ENCODE data around the gene MEOX2. TPM values are rescaled to one million over a fixed set of nuclear protein-coding genes. Genes with fewer than 3 reads are reported as not detected.

The MEOX2 gene
- polyA plus RNA-seq, 1 of the 3 experiments (the other 2 are of a cell fraction): not detected

DNA sequence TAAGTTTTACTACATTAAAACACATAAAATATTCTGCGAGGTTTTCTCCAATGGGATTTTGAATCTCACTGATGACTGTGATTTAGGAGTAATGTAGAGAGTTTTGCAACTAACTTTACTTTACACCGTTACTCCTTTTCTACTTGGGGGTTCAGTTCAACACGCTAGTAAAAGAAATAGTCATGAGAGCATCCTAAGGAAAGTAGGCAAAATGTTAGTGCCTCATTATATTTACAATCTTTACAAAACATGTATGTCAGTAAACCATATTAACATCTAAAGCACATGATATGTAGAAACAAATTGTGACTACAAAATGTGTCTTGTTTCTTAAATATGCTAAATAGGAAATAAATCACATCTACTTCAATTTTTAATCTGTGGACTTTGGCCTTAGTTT lies 6.0 kb downstream of the MEOX2 start:
- DNase-seq: no peak
- H3K4me2 ChIP-seq: no peak overlapping the region
- H4K20me1 ChIP-seq (ENCODE audit: insufficient read depth): no peaks in the 10 kb centered on the region
- 18% methylated on average over 3 of the region's 3 CpGs for WGBS (ENCODE audit: low lambda C conversion rate)
- H3K79me2 ChIP-seq (ENCODE audit: insufficient read depth): no peaks in the 10 kb centered on the region
- 0 out of 2 replicates have a peak, but pooled peaks cover 3% of the 10 kb centered on the region for H3K9me2 ChIP-seq
- H3K9ac ChIP-seq: no peak overlapping the region
- H3K36me3 ChIP-seq (replicated peaks in 1 of 2; ENCODE audit: control insufficient read depth in 1 of 2, insufficient read depth in 2 of 2, low read length in 1 of 2): no peaks in the 10 kb centered on the region
- H3K27me3 ChIP-seq (ENCODE audit: insufficient read depth): peaks cover 11% of the 10 kb centered on the region
- no peaks in the 10 kb centered on the region for H3K4me1 ChIP-seq (ENCODE audit: control insufficient read depth in 1 of 2, insufficient read depth in 2 of 2, low read depth in 1 of 2, low read length in 1 of 2)
- H3K27ac ChIP-seq (ENCODE audit: low read depth in 2 of 2, low read length in 1 of 2): no peak overlapping the region
- POLR2A ChIA-PET: no interaction called here
- H3K4me3 ChIP-seq (ENCODE audit: low read depth in 2 of 2, low read length in 1 of 2): no peak overlapping the region
- TF ChIP-seq SMC3 (IDR thresholded peaks at IDR 0.05; ENCODE audit: low read depth, low read length): no peak
- no peak for TF ChIP-seq TAF1 (IDR thresholded peaks at IDR 0.05; ENCODE audit: borderline replicate concordance, low read depth, low read length)
- no peak for TF ChIP-seq NFIC (IDR thresholded peaks at IDR 0.05; ENCODE audit: borderline replicate concordance)
- TF ChIP-seq FOXM1 (IDR thresholded peaks at IDR 0.05; ENCODE audit: low read depth): no peak
- no peak for TF ChIP-seq NRF1 (IDR thresholded peaks at IDR 0.05; ENCODE audit: low read depth, low read length)
- TF ChIP-seq YY1 (IDR thresholded peaks at IDR 0.05; ENCODE audit: low read depth): no peak
- no peak for TF ChIP-seq RCOR1 (IDR thresholded peaks at IDR 0.05; ENCODE audit: low read length)
- TF ChIP-seq SIN3A (IDR thresholded peaks at IDR 0.05; ENCODE audit: borderline replicate concordance, low read depth, low read length): no peak
- TF ChIP-seq MXI1 (IDR thresholded peaks at IDR 0.05; ENCODE audit: low read depth, low read length): no peak
- no peak for TF ChIP-seq ELF1 (IDR thresholded peaks at IDR 0.05)
- TF ChIP-seq GABPA (IDR thresholded peaks at IDR 0.05; ENCODE audit: low read depth): no peak
- no peak for TF ChIP-seq RFX5 (IDR thresholded peaks at IDR 0.05; ENCODE audit: low read length)
- no peak for TF ChIP-seq TEAD4 (IDR thresholded peaks at IDR 0.05; ENCODE audit: borderline replicate concordance, insufficient read depth)
- no peak for TF ChIP-seq FOSL2 (IDR thresholded peaks at IDR 0.05; ENCODE audit: borderline replicate concordance, low read depth)
- CTCF ChIA-PET: no interaction called here
- H3K9me3 ChIP-seq: no peaks in the 10 kb centered on the region; the same call in 1 of the 2 replicates
- no peaks in the 10 kb centered on the region for H3F3A ChIP-seq (replicated peaks; ENCODE audit: insufficient read depth)
- no peak overlapping the region for H2AFZ ChIP-seq (ENCODE audit: low read depth)

GRCh38 chr7:15679306-15679705 lies 7.2 kb downstream of the MEOX2 start:
- TF ChIP-seq FOXM1 (IDR thresholded peaks at IDR 0.05; ENCODE audit: low read depth) (no peak), TEAD4 (IDR thresholded peaks at IDR 0.05; ENCODE audit: borderline replicate concordance, insufficient read depth) (no peak), GATA2 (CRISPR knock-in tag; IDR thresholded peaks at IDR 0.05) (no peak), POLR2AphosphoS5 (IDR thresholded peaks at IDR 0.05; ENCODE audit: low read depth, low read length) (no peak), MXI1 (IDR thresholded peaks at IDR 0.05; ENCODE audit: low read depth, low read length) (no peak), NFIC (IDR thresholded peaks at IDR 0.05; ENCODE audit: borderline replicate concordance) (no peak), RFX5 (IDR thresholded peaks at IDR 0.05; ENCODE audit: low read length) (no peak), RAD21 (IDR thresholded peaks at IDR 0.05; ENCODE audit: low read length) (no peak), RXRA (IDR thresholded peaks at IDR 0.05; ENCODE audit: borderline replicate concordance, low read depth) (no peak), EP300 (IDR thresholded peaks at IDR 0.05; ENCODE audit: borderline replicate concordance in 1 of 2, low read depth in 1 of 2, low read length in 1 of 2) (no peak), TAF1 (IDR thresholded peaks at IDR 0.05; ENCODE audit: borderline replicate concordance, low read depth, low read length) (no peak), PBX3 (IDR thresholded peaks at IDR 0.05) (no peak), RCOR1 (IDR thresholded peaks at IDR 0.05; ENCODE audit: low read length) (no peak), GABPA (IDR thresholded peaks at IDR 0.05; ENCODE audit: low read depth) (no peak), CHD2 (IDR thresholded peaks at IDR 0.05; ENCODE audit: low read length, partially characterized antibody) (no peak), JUND (IDR thresholded peaks at IDR 0.05) (no peak), SIN3A (IDR thresholded peaks at IDR 0.05; ENCODE audit: borderline replicate concordance, low read depth, low read length) (no peak), FOXJ3 (CRISPR knock-in tag; IDR thresholded peaks at IDR 0.05) (no peak)
- TF ChIP-seq, protein P1, sequence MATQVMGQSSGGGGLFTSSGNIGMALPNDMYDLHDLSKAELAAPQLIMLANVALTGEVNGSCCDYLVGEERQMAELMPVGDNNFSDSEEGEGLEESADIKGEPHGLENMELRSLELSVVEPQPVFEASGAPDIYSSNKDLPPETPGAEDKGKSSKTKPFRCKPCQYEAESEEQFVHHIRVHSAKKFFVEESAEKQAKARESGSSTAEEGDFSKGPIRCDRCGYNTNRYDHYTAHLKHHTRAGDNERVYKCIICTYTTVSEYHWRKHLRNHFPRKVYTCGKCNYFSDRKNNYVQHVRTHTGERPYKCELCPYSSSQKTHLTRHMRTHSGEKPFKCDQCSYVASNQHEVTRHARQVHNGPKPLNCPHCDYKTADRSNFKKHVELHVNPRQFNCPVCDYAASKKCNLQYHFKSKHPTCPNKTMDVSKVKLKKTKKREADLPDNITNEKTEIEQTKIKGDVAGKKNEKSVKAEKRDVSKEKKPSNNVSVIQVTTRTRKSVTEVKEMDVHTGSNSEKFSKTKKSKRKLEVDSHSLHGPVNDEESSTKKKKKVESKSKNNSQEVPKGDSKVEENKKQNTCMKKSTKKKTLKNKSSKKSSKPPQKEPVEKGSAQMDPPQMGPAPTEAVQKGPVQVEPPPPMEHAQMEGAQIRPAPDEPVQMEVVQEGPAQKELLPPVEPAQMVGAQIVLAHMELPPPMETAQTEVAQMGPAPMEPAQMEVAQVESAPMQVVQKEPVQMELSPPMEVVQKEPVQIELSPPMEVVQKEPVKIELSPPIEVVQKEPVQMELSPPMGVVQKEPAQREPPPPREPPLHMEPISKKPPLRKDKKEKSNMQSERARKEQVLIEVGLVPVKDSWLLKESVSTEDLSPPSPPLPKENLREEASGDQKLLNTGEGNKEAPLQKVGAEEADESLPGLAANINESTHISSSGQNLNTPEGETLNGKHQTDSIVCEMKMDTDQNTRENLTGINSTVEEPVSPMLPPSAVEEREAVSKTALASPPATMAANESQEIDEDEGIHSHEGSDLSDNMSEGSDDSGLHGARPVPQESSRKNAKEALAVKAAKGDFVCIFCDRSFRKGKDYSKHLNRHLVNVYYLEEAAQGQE (IDR thresholded peaks at IDR 0.05; ENCODE audit: low read depth, low read length): no peak
- TF ChIP-seq, protein P2, sequence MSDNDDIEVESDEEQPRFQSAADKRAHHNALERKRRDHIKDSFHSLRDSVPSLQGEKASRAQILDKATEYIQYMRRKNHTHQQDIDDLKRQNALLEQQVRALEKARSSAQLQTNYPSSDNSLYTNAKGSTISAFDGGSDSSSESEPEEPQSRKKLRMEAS (IDR thresholded peaks at IDR 0.05; ENCODE audit: low read depth): no peak
- Histone ChIP-seq H2AFZ (ENCODE audit: low read depth) (no peak overlapping the region), H3K9me3 (no peaks in the 10 kb centered on the region; the same call in 1 of the 2 replicates), H3K27ac (ENCODE audit: low read depth in 2 of 2, low read length in 1 of 2) (no peak overlapping the region), H4K20me1 (ENCODE audit: insufficient read depth) (no peaks in the 10 kb centered on the region), H3F3A (replicated peaks; ENCODE audit: insufficient read depth) (no peaks in the 10 kb centered on the region), H3K9me2 (0 out of 2 replicates have a peak, but pooled peaks cover 3% of the 10 kb centered on the region), H3K4me3 (ENCODE audit: low read depth in 2 of 2, low read length in 1 of 2) (no peak overlapping the region), H3K27me3 (ENCODE audit: insufficient read depth) (no peaks in the 10 kb centered on the region), H3K4me1 (ENCODE audit: control insufficient read depth in 1 of 2, insufficient read depth in 2 of 2, low read depth in 1 of 2, low read length in 1 of 2) (no peaks in the 10 kb centered on the region), H3K4me2 (no peak overlapping the region), H3K36me3 (replicated peaks in 1 of 2; ENCODE audit: control insufficient read depth in 1 of 2, insufficient read depth in 2 of 2, low read length in 1 of 2) (no peaks in the 10 kb centered on the region), H3K9ac (no peak overlapping the region), H3K79me2 (ENCODE audit: insufficient read depth) (no peaks in the 10 kb centered on the region)
- no peak for DNase-seq
- WGBS (ENCODE audit: low lambda C conversion rate): 28% methylated on average over 1 of the region's 1 CpG
- ChIA-PET CTCF (interaction anchor here (1.0 to 1.3 kb wide), 3 partner anchors 10 to 42 kb away, joined by 3 to 7 read pairs (median 5); no protein-coding TSS in a partner anchor), POLR2A (no interaction called here)

Data from SK-N-SH (cell line).